HepG2 (cell line): ENCODE data around the gene SNF8. TPM values are rescaled to one million over a fixed set of nuclear protein-coding genes. Genes with fewer than 3 reads are reported as not detected.
A peak's percentile ranks its signal among the peaks of the same experiment; 100 is the strongest.

ENCODE experiments used
- ATF1 ChIP-seq: IDR thresholded peaks from 2 replicates; pipeline ENCODE4 v1.6.1; 2016; ENCODE audit warnings: mild to moderate bottlenecking, control low read depth
- CEBPB ChIP-seq: IDR thresholded peaks from 2 replicates; pipeline ENCODE4 v1.6.1; 2011; ENCODE audit warnings: low read depth, low read length, improper control_type of control experiment, borderline replicate concordance
- CENPT ChIP-seq: sonication (generic); formaldehyde crosslinking; IDR thresholded peaks from 2 replicates; pipeline ENCODE4 v1.8.0; 2022; ENCODE audit warnings: low read depth, mild to moderate bottlenecking, moderate library complexity, missing genetic modification reagents
- EEA1 ChIP-seq: sonication (generic); formaldehyde crosslinking; IDR thresholded peaks from 2 replicates; pipeline ENCODE4 v1.5.1; 2020; ENCODE audit warnings: mild to moderate bottlenecking, missing genetic modification reagents, borderline replicate concordance
- EED ChIP-seq: sonication (generic); formaldehyde crosslinking; IDR thresholded peaks from 2 replicates; pipeline ENCODE4 v1.5.0; 2020; ENCODE audit warnings: mild to moderate bottlenecking, missing genetic modification reagents
- FOXJ3 ChIP-seq: sonication (generic); formaldehyde crosslinking; IDR thresholded peaks from 2 replicates; pipeline ENCODE4 v1.4.0; 2020; ENCODE audit warnings: missing genetic modification reagents, mild to moderate bottlenecking, borderline replicate concordance
- GATA4 ChIP-seq: sonication (generic); IDR thresholded peaks from 2 replicates; pipeline ENCODE4 v1.6.1; 2016; ENCODE audit warnings: antibody characterized with exemption, low read depth, borderline replicate concordance
- HNRNPLL ChIP-seq: fragments of 200-400 bp; formaldehyde crosslinking; IDR thresholded peaks from 2 replicates; pipeline ENCODE4 v1.6.1; 2017; ENCODE audit warnings: mild to moderate bottlenecking, low read depth, low read length; ENCODE audit not compliant: poor library complexity, severe bottlenecking
- ISL2 ChIP-seq: sonication (generic); formaldehyde crosslinking; IDR thresholded peaks from 2 replicates; pipeline ENCODE4 v1.5.0; 2020; ENCODE audit warnings: missing genetic modification reagents
- JARID2 ChIP-seq: sonication (generic); formaldehyde crosslinking; IDR thresholded peaks from 2 replicates; pipeline ENCODE4 v1.8.1; 2023; ENCODE audit warnings: missing genetic modification reagents, inconsistent platforms; ENCODE audit not compliant: insufficient replicate concordance
- KAT2B ChIP-seq: fragments of 150-350 bp; IDR thresholded peaks from 2 replicates; pipeline ENCODE4 v1.6.1; 2014; ENCODE audit warnings: low read depth, low read length, borderline replicate concordance
- MAFK ChIP-seq, 2 experiments: IDR thresholded peaks in 1 of 2; conservative IDR thresholded peaks in 1 of 2; 2 replicates each; pipeline ENCODE4 v1.6.1; 2011; ENCODE audit warnings: improper control_type of control experiment in 2 of 2, low read length in 2 of 2
- MED8 ChIP-seq: sonication (generic); formaldehyde crosslinking; IDR thresholded peaks from 2 replicates; pipeline ENCODE4 v1.8.1; 2023; ENCODE audit warnings: mild to moderate bottlenecking, missing genetic modification reagents; ENCODE audit not compliant: insufficient replicate concordance
- MXD4 ChIP-seq: IDR thresholded peaks from 2 replicates; pipeline ENCODE4 v1.6.1; 2016; ENCODE audit warnings: mild to moderate bottlenecking, missing biosample characterization, missing genetic modification reagents
- RXRA ChIP-seq: sonication (generic); formaldehyde crosslinking; IDR thresholded peaks from 2 replicates; pipeline ENCODE4 v1.5.1; 2020; ENCODE audit warnings: missing genetic modification reagents
- SIN3B ChIP-seq: fragments of 150-350 bp; IDR thresholded peaks from 2 replicates; pipeline ENCODE4 v1.6.1; 2014; ENCODE audit warnings: low read length
- SMARCE1 ChIP-seq: fragments of 450-650 bp; IDR thresholded peaks from 2 replicates; pipeline ENCODE4 v1.6.1; 2017; ENCODE audit warnings: borderline replicate concordance
- SP140L ChIP-seq: sonication (generic); formaldehyde crosslinking; IDR thresholded peaks from 2 replicates; pipeline ENCODE4 v1.4.0; 2020; ENCODE audit warnings: missing genetic modification reagents, borderline replicate concordance
- TBL1XR1 ChIP-seq: fragments of 150-350 bp; IDR thresholded peaks from 2 replicates; pipeline ENCODE4 v1.6.1; 2014; ENCODE audit warnings: borderline replicate concordance, low read length; ENCODE audit not compliant: partially characterized antibody
- TBX3 ChIP-seq: fragments of 450-650 bp; IDR thresholded peaks from 2 replicates; pipeline ENCODE4 v1.6.1; 2017; ENCODE audit warnings: antibody characterized with exemption, mild to moderate bottlenecking, inconsistent platforms, borderline replicate concordance
- TMF1 ChIP-seq: sonication (generic); formaldehyde crosslinking; IDR thresholded peaks from 2 replicates; pipeline ENCODE4 v1.8.1; 2022; ENCODE audit warnings: low read depth, missing genetic modification reagents
- U2AF2 ChIP-seq: fragments of 200-400 bp; formaldehyde crosslinking; IDR thresholded peaks from 2 replicates; pipeline ENCODE4 v1.6.1; 2017; ENCODE audit warnings: low read depth, mild to moderate bottlenecking, low read length
- ZNF160 ChIP-seq: sonication (generic); formaldehyde crosslinking; IDR thresholded peaks from 2 replicates; pipeline ENCODE4 v1.8.0; 2022; ENCODE audit warnings: mild to moderate bottlenecking, inconsistent platforms, missing genetic modification reagents
- ZNF432 ChIP-seq: sonication (generic); formaldehyde crosslinking; IDR thresholded peaks from 2 replicates; pipeline ENCODE4 v1.5.0; 2020; ENCODE audit warnings: missing genetic modification reagents, mild to moderate bottlenecking, borderline replicate concordance
- ZNF557 ChIP-seq: sonication (generic); formaldehyde crosslinking; IDR thresholded peaks from 2 replicates; pipeline ENCODE4 v1.4.0; 2020; ENCODE audit warnings: missing genetic modification reagents
- ZNF782 ChIP-seq: sonication (generic); formaldehyde crosslinking; IDR thresholded peaks from 2 replicates; pipeline ENCODE4 v1.4.0; 2020; ENCODE audit warnings: missing genetic modification reagents, mild to moderate bottlenecking, borderline replicate concordance
- polyA plus RNA-seq, 8 experiments: library from polyadenylated mRNA; depleted of rRNA in 3 of 8; stranded (reverse) in 7 of 8; unstranded in 1 of 8; fragments of >200 nt; fragmentation: Illumina TruSeq in 4 of 8; extraction: Trizol in 4 of 8; gene quantifications; 2 replicates each; pipeline versions ENCODE4 v1.2.1 to v1.2.3, GENCODE V29; 2011 to 2016; ENCODE audit warnings: low read depth in 4 of 8, missing spikeins in 1 of 8, mixed read lengths in 1 of 8; ENCODE audit not compliant: insufficient read depth in 1 of 8
- total RNA-seq, 5 experiments: library from RNA; depleted of rRNA; stranded (reverse); fragments of >200 nt; fragmentation: Illumina TruSeq; extraction: Trizol; gene quantifications; 2 replicates each; pipeline ENCODE4 v1.2.3, GENCODE V29; 2016; ENCODE audit warnings: low read depth in 1 of 5
- TF ChIP-seq, protein P1 (sequence below): sonication (generic); formaldehyde crosslinking; IDR thresholded peaks from 2 replicates; pipeline ENCODE4 v1.9.0; 2021; ENCODE audit warnings: missing genetic modification reagents, borderline replicate concordance
- TF ChIP-seq, protein P2 (sequence below): sonication (generic); formaldehyde crosslinking; IDR thresholded peaks from 2 replicates; pipeline ENCODE4 v1.5.0; 2020; ENCODE audit warnings: mild to moderate bottlenecking, missing genetic modification reagents
- TF ChIP-seq, protein P3 (sequence below): IDR thresholded peaks from 2 replicates; pipeline ENCODE4 v1.6.1; 2012; ENCODE audit warnings: inconsistent platforms

Gene SNF8
- total and polyA plus RNA-seq, 2 of the 13 experiments (the other 11 are each of a cell fraction or from before 2014, with no cell fraction given), result 114 to 153 TPM

DNA sequence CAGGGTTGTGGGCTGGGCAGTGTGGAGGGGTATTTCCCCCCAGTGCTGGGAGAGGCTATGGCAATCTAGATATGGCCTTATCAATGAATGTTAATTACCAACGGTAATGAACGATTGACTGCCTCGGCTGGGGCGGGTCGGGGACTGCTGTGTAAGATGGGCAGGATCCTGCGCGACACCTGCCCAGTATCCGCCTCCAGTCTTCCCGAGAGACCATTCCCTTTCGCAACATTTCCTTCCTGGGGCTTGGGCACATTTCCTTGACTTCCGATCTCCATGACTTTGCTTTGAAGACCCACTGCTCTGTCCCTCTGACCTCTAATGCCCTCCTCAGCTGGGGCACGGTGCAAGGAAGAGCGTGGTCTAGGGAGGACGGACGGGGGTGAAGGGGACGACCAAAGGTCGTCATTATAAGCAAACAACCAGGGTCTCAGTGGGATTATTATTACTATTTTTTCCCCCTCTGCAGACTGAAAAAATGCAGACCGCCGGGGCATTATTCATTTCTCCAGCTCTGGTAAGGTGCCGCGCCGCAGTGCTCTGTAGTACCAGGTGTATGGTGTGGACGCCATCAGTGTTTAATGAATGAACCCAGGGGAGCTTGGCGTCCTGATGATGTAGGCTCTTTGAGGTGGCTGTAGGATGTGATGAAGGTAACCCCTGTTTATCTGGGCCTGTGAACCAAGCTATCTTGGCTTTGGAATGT lies 51.5 kb downstream of the SNF8 start (continued):
- TF ChIP-seq, protein P1, sequence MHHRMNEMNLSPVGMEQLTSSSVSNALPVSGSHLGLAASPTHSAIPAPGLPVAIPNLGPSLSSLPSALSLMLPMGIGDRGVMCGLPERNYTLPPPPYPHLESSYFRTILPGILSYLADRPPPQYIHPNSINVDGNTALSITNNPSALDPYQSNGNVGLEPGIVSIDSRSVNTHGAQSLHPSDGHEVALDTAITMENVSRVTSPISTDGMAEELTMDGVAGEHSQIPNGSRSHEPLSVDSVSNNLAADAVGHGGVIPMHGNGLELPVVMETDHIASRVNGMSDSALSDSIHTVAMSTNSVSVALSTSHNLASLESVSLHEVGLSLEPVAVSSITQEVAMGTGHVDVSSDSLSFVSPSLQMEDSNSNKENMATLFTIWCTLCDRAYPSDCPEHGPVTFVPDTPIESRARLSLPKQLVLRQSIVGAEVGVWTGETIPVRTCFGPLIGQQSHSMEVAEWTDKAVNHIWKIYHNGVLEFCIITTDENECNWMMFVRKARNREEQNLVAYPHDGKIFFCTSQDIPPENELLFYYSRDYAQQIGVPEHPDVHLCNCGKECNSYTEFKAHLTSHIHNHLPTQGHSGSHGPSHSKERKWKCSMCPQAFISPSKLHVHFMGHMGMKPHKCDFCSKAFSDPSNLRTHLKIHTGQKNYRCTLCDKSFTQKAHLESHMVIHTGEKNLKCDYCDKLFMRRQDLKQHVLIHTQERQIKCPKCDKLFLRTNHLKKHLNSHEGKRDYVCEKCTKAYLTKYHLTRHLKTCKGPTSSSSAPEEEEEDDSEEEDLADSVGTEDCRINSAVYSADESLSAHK (CRISPR knock-in tag), result no peak
- no peak for TF ChIP-seq EEA1
- TF ChIP-seq MAFK (conservative IDR thresholded peaks at IDR 0.05 in 1 of 2, IDR thresholded peaks at IDR 0.05 in 1 of 2; ENCODE audit: low read length in 2 of 2), result no peak
- no peak for TF ChIP-seq SIN3B
- no peak for TF ChIP-seq MXD4 (CRISPR knock-in tag)
- TF ChIP-seq CENPT (CRISPR knock-in tag), result no peak
- 0 out of 2 replicates have a peak, but pooled peaks have one; percentile 20 for TF ChIP-seq TMF1 (CRISPR knock-in tag)
- no peak for TF ChIP-seq HNRNPLL
- TF ChIP-seq, protein P2, sequence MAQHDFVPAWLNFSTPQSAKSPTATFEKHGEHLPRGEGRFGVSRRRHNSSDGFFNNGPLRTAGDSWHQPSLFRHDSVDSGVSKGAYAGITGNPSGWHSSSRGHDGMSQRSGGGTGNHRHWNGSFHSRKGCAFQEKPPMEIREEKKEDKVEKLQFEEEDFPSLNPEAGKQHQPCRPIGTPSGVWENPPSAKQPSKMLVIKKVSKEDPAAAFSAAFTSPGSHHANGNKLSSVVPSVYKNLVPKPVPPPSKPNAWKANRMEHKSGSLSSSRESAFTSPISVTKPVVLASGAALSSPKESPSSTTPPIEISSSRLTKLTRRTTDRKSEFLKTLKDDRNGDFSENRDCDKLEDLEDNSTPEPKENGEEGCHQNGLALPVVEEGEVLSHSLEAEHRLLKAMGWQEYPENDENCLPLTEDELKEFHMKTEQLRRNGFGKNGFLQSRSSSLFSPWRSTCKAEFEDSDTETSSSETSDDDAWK, result no peak
- no peak for TF ChIP-seq TBL1XR1
- no peak for TF ChIP-seq ATF1 (CRISPR knock-in tag)
- no peak for TF ChIP-seq TBX3
- TF ChIP-seq FOXJ3 (CRISPR knock-in tag), result no peak
- TF ChIP-seq U2AF2, result no peak
- no peak for TF ChIP-seq SP140L (CRISPR knock-in tag)
- TF ChIP-seq MED8 (CRISPR knock-in tag), result no peak
- TF ChIP-seq KAT2B, result no peak
- TF ChIP-seq JARID2 (CRISPR knock-in tag), result no peak
- no peak for TF ChIP-seq ZNF557 (CRISPR knock-in tag)
- TF ChIP-seq ZNF160, result no peak
- TF ChIP-seq SMARCE1, result no peak
- no peak for TF ChIP-seq GATA4
- TF ChIP-seq ZNF782, result peak; percentile 51; the same call in 1 of the 2 replicates
- no peak for TF ChIP-seq ISL2
- peak; percentile 19; the same call in 1 of the 2 replicates for TF ChIP-seq CEBPB
- TF ChIP-seq RXRA (CRISPR knock-in tag), result no peak
- no peak for TF ChIP-seq ZNF432 (CRISPR knock-in tag)
- TF ChIP-seq EED (CRISPR knock-in tag), result no peak
- TF ChIP-seq, protein P3, sequence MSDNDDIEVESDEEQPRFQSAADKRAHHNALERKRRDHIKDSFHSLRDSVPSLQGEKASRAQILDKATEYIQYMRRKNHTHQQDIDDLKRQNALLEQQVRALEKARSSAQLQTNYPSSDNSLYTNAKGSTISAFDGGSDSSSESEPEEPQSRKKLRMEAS, result no peak
